Right lobe of liver (tissue), 6 donors: Measurements from ENCODE around the gene ZNF254. TPM values are rescaled to one million over a fixed set of nuclear protein-coding genes. Genes with fewer than 3 reads are reported as not detected.
A peak's percentile ranks its signal among the peaks of the same experiment; 100 is the strongest.

ENCODE experiments used
- ATAC-seq, 4 donors: fragments of 200-7000 bp; cut with Tn5 transposase; one replicate each; pipeline ENCODE4 v1.9.1; 2020; ENCODE audit warnings: mild to moderate bottlenecking in 4 of 4, moderate library complexity in 4 of 4
- DNase-seq, 3 donors: peaks; one replicate each; pipeline ENCODE4 v3.0.0-alpha.2; 2020
- H3K27ac ChIP-seq, 3 donors: fragments of 200-600 bp; one replicate each; pipeline ENCODE4 v1.8.0; 2022
- H3K27me3 ChIP-seq, 2 donors: fragments of 200-600 bp; one replicate each; pipeline ENCODE4 v1.8.0; 2022
- H3K36me3 ChIP-seq, 4 donors: fragments of 200-600 bp; sonication (generic) in 1 of 4; one replicate each; pipeline versions ENCODE4 v1.5.1 to v1.8.0; 2017 to 2022; ENCODE audit warnings: control low read depth in 1 of 4
- H3K4me1 ChIP-seq, 4 donors: fragments of 200-600 bp; sonication (generic) in 1 of 4; one replicate each; pipeline versions ENCODE4 v1.5.1 to v1.8.0; 2017 to 2022; ENCODE audit warnings: control low read depth in 1 of 4
- H3K4me3 ChIP-seq, 3 donors: fragments of 200-600 bp; one replicate each; pipeline ENCODE4 v1.8.0; 2022
- H3K9me3 ChIP-seq, 4 donors: fragments of 200-600 bp; sonication (generic) in 1 of 4; one replicate each; pipeline versions ENCODE4 v1.5.1 to v1.8.0; 2017 to 2022; ENCODE audit warnings: control low read depth in 1 of 4
- POLR2A ChIP-seq: fragments of 450-650 bp; IDR thresholded peaks from one replicate; pipeline ENCODE4 v1.6.1; 2017; ENCODE audit warnings: antibody characterized with exemption, mild to moderate bottlenecking
- WGBS: methylation state at CpG from one replicate; pipeline ENCODE4 v1.1.6; 2018; ENCODE audit warnings: low coverage, low lambda C conversion rate; ENCODE audit not compliant: insufficient coverage; ENCODE audit errors: missing lambda C conversion rate; 5-methylcytosine and 5-hydroxymethylcytosine counted together
- intact Hi-C, 2 donors: fragments of 100-400 bp; cut with DNase I; formaldehyde crosslinking; loops; one replicate each; pipeline versions ENCODE4 v1.11.2 to v1.14.1; 2022
- total RNA-seq, 6 experiments: library from RNA; depleted of rRNA in 2 of 6; stranded (reverse); fragments of >200 nt in 2 of 6; fragmentation: NEBNext Ultra II Directional in 3 of 6; extraction: Animal tissue kit (Norgen Biotek cat#: 25700) in 3 of 6; gene quantifications; one replicate each; pipeline versions ENCODE4 v1.1.0 to v1.2.4, GENCODE V29; 2016 to 2023
- TF ChIP-seq, protein P1 (sequence below), 4 donors: fragments of 200-600 bp in 3 of 4; fragments of 450-650 bp in 1 of 4; IDR thresholded peaks; one replicate each; pipeline versions ENCODE4 v1.5.1 to v1.8.0; 2016 to 2022; ENCODE audit warnings: antibody characterized with exemption in 4 of 4, mild to moderate bottlenecking in 2 of 4
- donor health status: DM: no; HTN: yes; CAD: no.
- donor health status: DM: no; HTN: no; CAD: no.
- donor health status: DM: no; HTN: no; CAD: no.
- donor health status: DM: no; HTN: yes; CAD: no.
- donor health status: DM: no; HTN: yes; CAD: no.

ZNF254 gene
- total RNA-seq, 6 experiments from 2014 or later = 5.2 to 10.0 (median 8.0) TPM

DNA sequence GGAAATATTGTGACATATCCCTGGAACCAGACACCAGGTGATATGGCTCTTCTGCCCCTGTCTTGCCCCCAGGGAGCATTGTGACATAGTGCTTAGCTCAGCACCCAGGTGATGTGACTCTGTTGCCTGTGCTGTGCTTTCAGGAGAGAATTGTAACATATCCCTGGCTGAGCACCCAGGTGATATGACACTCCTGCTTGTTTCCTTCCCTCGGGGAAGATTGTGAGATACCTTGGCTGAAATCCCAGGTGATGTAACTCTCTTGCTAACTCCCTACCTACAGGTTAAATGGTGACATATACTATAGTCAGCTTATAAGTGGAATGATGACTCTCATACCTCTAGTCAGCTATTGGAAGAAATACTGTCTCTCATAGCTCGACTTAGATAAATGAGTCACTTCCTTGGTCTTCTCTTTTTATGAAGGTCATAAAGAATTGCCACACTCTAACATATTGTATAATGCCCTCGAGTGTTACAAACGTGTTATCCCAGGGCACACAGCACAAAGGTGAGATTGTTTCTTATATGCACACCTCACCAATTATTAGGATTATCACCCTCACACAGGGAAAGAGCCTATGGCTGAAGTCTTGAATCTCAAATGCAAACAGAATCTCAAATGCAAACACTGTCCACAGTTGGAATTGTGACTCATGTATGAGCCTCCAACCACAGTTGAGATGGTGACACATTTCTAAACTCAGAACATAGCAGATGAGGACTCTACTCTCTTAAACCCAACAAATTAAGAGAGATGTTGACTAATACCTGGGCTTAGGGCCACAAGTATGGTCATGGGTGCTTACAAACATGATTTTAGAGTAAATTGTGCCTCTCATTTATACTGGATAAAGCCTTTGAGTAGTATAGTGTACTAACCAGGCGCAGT, 32.7 kb upstream of the ZNF254 start:
- Histone ChIP-seq H3K27ac (peak overlapping the region in 1 of 3 donors; percentile 51), H3K27me3 (no peaks in the 10 kb centered on the region), H3K9me3 (no peaks in the 10 kb centered on the region), H3K36me3 (peaks cover 0 to 65% (median 31%) of the 10 kb centered on the region in 4 donors), H3K4me3 (no peak overlapping the region), H3K4me1 (peaks cover 0 to 11% (median 0%) of the 10 kb centered on the region in 4 donors)
- intact Hi-C loops = no loop called here
- 54% methylated on average over 4 of the region's 5 CpGs for WGBS
- ATAC-seq (peak in 3 of 4 donors; percentile 36 to 68 (median 49)), DNase-seq (peak in 1 of 3 donors; percentile 58)
- no peak for TF ChIP-seq POLR2A
- TF ChIP-seq, protein P1, sequence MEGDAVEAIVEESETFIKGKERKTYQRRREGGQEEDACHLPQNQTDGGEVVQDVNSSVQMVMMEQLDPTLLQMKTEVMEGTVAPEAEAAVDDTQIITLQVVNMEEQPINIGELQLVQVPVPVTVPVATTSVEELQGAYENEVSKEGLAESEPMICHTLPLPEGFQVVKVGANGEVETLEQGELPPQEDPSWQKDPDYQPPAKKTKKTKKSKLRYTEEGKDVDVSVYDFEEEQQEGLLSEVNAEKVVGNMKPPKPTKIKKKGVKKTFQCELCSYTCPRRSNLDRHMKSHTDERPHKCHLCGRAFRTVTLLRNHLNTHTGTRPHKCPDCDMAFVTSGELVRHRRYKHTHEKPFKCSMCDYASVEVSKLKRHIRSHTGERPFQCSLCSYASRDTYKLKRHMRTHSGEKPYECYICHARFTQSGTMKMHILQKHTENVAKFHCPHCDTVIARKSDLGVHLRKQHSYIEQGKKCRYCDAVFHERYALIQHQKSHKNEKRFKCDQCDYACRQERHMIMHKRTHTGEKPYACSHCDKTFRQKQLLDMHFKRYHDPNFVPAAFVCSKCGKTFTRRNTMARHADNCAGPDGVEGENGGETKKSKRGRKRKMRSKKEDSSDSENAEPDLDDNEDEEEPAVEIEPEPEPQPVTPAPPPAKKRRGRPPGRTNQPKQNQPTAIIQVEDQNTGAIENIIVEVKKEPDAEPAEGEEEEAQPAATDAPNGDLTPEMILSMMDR (IDR thresholded peaks at IDR 0.05) = no peak

DNA sequence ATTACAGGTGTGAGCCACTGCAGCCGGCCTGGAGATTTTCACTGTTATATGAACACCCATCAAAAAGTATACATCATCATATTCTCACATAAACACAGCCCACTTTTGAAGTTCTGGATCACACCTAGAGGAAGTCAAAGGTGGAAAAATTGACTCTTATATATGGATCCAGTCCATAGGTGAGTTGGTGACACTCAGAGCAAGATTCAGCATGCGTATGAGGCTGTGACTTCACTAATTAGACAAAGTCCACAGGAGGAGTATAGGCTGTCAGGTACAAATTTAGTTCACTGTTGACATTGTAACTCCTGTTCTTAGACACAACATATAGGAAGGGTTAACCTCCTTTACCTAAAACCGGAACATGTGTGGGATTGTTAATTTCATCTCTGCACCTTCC, 31.4 kb upstream of the ZNF254 start:
- intact Hi-C loops = no loop called here
- H3K4me1 ChIP-seq = peaks cover 0 to 6% (median 0%) of the 10 kb centered on the region in 4 donors
- DNase-seq = no peak
- 100% methylated on average over 3 of the region's 3 CpGs for WGBS
- peaks cover 0 to 59% (median 23%) of the 10 kb centered on the region in 4 donors for H3K36me3 ChIP-seq
- H3K4me3 ChIP-seq = no peak overlapping the region
- TF ChIP-seq, protein P1 (IDR thresholded peaks at IDR 0.05) = no peak
- no peak for TF ChIP-seq POLR2A
- H3K27me3 ChIP-seq = no peaks in the 10 kb centered on the region
- H3K27ac ChIP-seq = no peak overlapping the region
- H3K9me3 ChIP-seq = no peaks in the 10 kb centered on the region
- ATAC-seq = no peak

DNA sequence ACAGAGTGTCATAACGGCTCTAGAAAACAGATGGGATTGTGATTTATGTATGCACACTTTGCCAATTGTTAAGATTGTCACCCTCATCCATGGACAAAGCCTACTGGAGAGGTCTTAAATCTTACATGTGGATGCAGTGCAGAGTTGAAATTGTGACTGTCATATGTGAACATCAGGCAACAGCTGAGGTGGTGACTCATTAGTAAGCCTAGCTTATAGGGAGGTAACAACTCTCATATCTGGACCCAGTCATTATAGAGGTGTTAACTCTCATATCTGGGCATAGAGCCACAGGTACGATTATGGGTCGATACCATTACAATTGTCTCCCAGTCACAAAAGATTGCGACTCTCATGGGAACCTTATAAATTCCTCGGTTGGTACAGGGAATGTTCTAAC, 29.8 kb upstream of the ZNF254 start:
- no peak overlapping the region for H3K27ac ChIP-seq
- DNase-seq (no peak), ATAC-seq (no peak)
- no peak overlapping the region for H3K4me3 ChIP-seq
- H3K4me1 ChIP-seq = peaks cover 0 to 6% (median 0%) of the 10 kb centered on the region in 4 donors
- H3K36me3 ChIP-seq = peaks cover 0 to 51% (median 18%) of the 10 kb centered on the region in 4 donors
- TF ChIP-seq, protein P1 (IDR thresholded peaks at IDR 0.05) = no peak
- no peak for TF ChIP-seq POLR2A
- intact Hi-C loops = no loop called here
- 95% methylated on average over 2 of the region's 5 CpGs for WGBS
- no peaks in the 10 kb centered on the region for H3K9me3 ChIP-seq
- H3K27me3 ChIP-seq = no peaks in the 10 kb centered on the region

DNA sequence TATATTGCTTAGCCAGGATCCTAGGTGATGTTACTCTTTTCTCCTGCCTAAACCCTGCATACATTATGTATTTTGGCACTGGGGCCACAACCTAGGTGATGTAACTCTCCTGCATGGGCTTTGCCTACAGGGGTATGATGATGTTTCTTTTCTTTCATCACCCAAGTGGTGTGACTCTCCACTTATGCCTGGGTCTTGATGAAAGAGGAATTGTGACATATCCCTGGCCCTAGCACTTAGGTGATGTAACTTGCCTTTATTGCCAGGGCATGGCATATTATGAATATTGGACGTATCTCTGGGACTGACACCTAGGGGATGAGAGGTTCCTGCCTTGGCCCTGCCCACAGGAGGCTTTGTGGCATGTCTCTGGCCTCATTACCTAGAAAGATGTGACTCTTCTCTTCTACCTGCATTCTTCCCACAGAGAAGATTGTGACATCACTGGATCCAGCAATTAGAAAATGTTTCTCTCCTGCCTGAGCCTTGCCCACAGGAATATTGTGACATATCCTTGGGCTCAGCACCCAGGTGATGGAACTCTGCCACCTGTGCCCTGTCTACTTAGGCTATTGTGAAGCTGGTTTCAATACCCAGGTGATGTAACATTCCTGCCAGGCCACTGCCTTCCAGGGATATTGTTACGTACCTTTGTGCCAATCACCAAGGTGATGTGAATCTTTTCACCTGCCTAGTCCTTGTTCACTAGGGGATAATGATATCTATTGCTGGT, 27.3 kb upstream of the ZNF254 start:
- peaks cover 0 to 41% (median 7%) of the 10 kb centered on the region in 4 donors for H3K36me3 ChIP-seq
- H3K4me3 ChIP-seq = no peak overlapping the region
- 14% methylated on average over 1 of the region's 2 CpGs for WGBS
- H3K27ac ChIP-seq = peak overlapping the region in 1 of 3 donors; percentile 21
- no peaks in the 10 kb centered on the region for H3K9me3 ChIP-seq
- intact Hi-C loops = no loop called here
- peak in 1 of 3 donors; percentile 57 for DNase-seq
- no peaks in the 10 kb centered on the region for H3K27me3 ChIP-seq
- H3K4me1 ChIP-seq = peaks cover 0 to 3% (median 0%) of the 10 kb centered on the region in 4 donors
- ATAC-seq = peak in 2 of 4 donors; percentile 31 to 72
- TF ChIP-seq, protein P1 (IDR thresholded peaks at IDR 0.05) = no peak
- TF ChIP-seq POLR2A = no peak
